GM12878 (cell line): ENCODE measurements around the gene EGFL8. TPM values are rescaled to one million over a fixed set of nuclear protein-coding genes. Genes with fewer than 3 reads are reported as not detected.
A peak's percentile ranks its signal among the peaks of the same experiment; 100 is the strongest.

ENCODE experiments used
- EZH2 ChIP-seq: IDR thresholded peaks from 2 replicates; pipeline ENCODE4 v1.6.1; 2012; ENCODE audit warnings: low read depth, mild to moderate bottlenecking, control low read depth, inconsistent platforms, low read length, borderline replicate concordance; ENCODE audit not compliant: control insufficient read depth
- FOXM1 ChIP-seq: IDR thresholded peaks from 2 replicates; pipeline ENCODE4 v1.6.1; 2012; ENCODE audit warnings: low read depth, mild to moderate bottlenecking, inconsistent platforms, low read length, moderate library complexity
- MTA2 ChIP-seq: fragments of 450-650 bp; IDR thresholded peaks from 2 replicates; pipeline ENCODE4 v1.6.1; 2016; ENCODE audit warnings: low read depth, mild to moderate bottlenecking, moderate library complexity
- MXI1 ChIP-seq: fragments of 150-350 bp; IDR thresholded peaks from 2 replicates; pipeline ENCODE4 v1.6.1; 2011; ENCODE audit warnings: low read depth, mild to moderate bottlenecking, inconsistent platforms, low read length, improper control_type of control experiment
- NR2F1 ChIP-seq: fragments of 450-650 bp; conservative IDR thresholded peaks from 2 replicates; pipeline ENCODE4 v1.6.1; 2017; ENCODE audit warnings: mild to moderate bottlenecking
- PAX5 ChIP-seq: IDR thresholded peaks from 2 replicates; pipeline ENCODE4 v1.6.1; 2011; ENCODE audit warnings: low read depth, low read length, borderline replicate concordance
- POLR2AphosphoS5 ChIP-seq: IDR thresholded peaks from 2 replicates; pipeline ENCODE4 v1.6.1; 2011; ENCODE audit warnings: mild to moderate bottlenecking, low read length, inconsistent platforms
- RAD21 ChIP-seq: IDR thresholded peaks from 2 replicates; pipeline ENCODE4 v1.6.1; 2011; ENCODE audit warnings: mild to moderate bottlenecking, low read depth, low read length, moderate library complexity; ENCODE audit not compliant: insufficient read depth
- RELA ChIP-seq: fragments of 450-650 bp; IDR thresholded peaks from 2 replicates; pipeline ENCODE4 v1.8.0; 2014; ENCODE audit warnings: borderline replicate concordance; ENCODE audit not compliant: partially characterized antibody
- SIN3A ChIP-seq: IDR thresholded peaks from 2 replicates; pipeline ENCODE4 v1.6.1; 2012; ENCODE audit warnings: low read depth, low read length, improper control_type of control experiment
- TCF7 ChIP-seq: IDR thresholded peaks from 2 replicates; pipeline ENCODE4 v1.6.1; 2014; ENCODE audit warnings: antibody characterized with exemption, borderline replicate concordance
- ZNF24 ChIP-seq: fragments of 450-650 bp; IDR thresholded peaks from 2 replicates; pipeline ENCODE4 v1.6.1; 2017; ENCODE audit warnings: antibody characterized with exemption, mild to moderate bottlenecking
- polyA plus RNA-seq, 11 experiments: library from polyadenylated mRNA; depleted of rRNA in 4 of 11; unstranded in 6 of 11; stranded (reverse) in 5 of 11; fragments of >200 nt; fragmentation: Nextera tagmentation in 4 of 11; fragmentation: Illumina TruSeq in 1 of 11; extraction: Ambion mirVana in 4 of 11; extraction: Trizol in 1 of 11; gene quantifications; 1 replicate in 1 of 11; 2 replicates in 10 of 11; pipeline versions ENCODE4 v1.2.1 to v1.2.3, GENCODE V29; 2011 to 2016; ENCODE audit warnings: inconsistent platforms in 2 of 11, missing spikeins in 2 of 11, low read depth in 1 of 11
- total RNA-seq, 4 experiments: library from RNA; depleted of rRNA in 3 of 4; stranded (reverse); fragments of >200 nt in 3 of 4; fragmentation: Illumina TruSeq in 1 of 4; extraction: Trizol in 1 of 4; gene quantifications; 2 replicates each; pipeline versions ENCODE4 v1.2.1 to v1.2.3, GENCODE V29; 2013 to 2021
- TF ChIP-seq, protein P1 (sequence below): fragments of 450-650 bp; IDR thresholded peaks from 2 replicates; pipeline ENCODE4 v1.6.1; 2014; ENCODE audit warnings: mild to moderate bottlenecking
- TF ChIP-seq, protein P2 (sequence below): IDR thresholded peaks from 2 replicates; pipeline ENCODE4 v1.6.1; 2012; ENCODE audit warnings: low read depth, low read length, improper control_type of control experiment

Gene EGFL8
- total and polyA plus RNA-seq, 10 of the 15 experiments (the other 5 are each of a cell fraction or from before 2014, with no cell fraction given) = 0.07 to 3.5 (median 1.4) TPM

- TF ChIP-seq RELA (no peak), FOXM1 (no peak), MXI1 (no peak), PAX5 (no peak), MTA2 (no peak), NR2F1 (no peak), ZNF24 (no peak), EZH2 (no peak), TCF7 (no peak), SIN3A (peak; percentile 34; the same call in 1 of the 2 replicates), RAD21 (peak; percentile 43; the same call in 1 of the 2 replicates), POLR2AphosphoS5 (no peak; the same call in 1 of the 2 replicates)
- TF ChIP-seq, protein P1, sequence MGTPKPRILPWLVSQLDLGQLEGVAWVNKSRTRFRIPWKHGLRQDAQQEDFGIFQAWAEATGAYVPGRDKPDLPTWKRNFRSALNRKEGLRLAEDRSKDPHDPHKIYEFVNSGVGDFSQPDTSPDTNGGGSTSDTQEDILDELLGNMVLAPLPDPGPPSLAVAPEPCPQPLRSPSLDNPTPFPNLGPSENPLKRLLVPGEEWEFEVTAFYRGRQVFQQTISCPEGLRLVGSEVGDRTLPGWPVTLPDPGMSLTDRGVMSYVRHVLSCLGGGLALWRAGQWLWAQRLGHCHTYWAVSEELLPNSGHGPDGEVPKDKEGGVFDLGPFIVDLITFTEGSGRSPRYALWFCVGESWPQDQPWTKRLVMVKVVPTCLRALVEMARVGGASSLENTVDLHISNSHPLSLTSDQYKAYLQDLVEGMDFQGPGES = peak; percentile 64
- TF ChIP-seq, protein P2, sequence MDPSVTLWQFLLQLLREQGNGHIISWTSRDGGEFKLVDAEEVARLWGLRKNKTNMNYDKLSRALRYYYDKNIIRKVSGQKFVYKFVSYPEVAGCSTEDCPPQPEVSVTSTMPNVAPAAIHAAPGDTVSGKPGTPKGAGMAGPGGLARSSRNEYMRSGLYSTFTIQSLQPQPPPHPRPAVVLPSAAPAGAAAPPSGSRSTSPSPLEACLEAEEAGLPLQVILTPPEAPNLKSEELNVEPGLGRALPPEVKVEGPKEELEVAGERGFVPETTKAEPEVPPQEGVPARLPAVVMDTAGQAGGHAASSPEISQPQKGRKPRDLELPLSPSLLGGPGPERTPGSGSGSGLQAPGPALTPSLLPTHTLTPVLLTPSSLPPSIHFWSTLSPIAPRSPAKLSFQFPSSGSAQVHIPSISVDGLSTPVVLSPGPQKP = no peak
- TF ChIP-seq, all 136 proteins: peak for 24
Observed at GRCh38 chr6:32194825-32195651, 30.6 kb downstream of the EGFL8 start (continued).
